ENCODE data around the gene RPTOR.

- TF ChIP-seq POLR2AphosphoS5 (IDR thresholded peaks at IDR 0.05; ENCODE audit: borderline replicate concordance, low read depth, low read length) (no peak), EZH2 (IDR thresholded peaks at IDR 0.05) (no peak)
Observed at GRCh38 chr17:80749611-80750010, 205.0 kb downstream of the RPTOR start.
